Suprapubic skin (tissue), 4 donors: Measurements from ENCODE around the gene SETD7. TPM values are rescaled to one million over a fixed set of nuclear protein-coding genes. Genes with fewer than 3 reads are reported as not detected.
"Not testable (repeated sequence)": the region's sequence is repeated elsewhere in the genome, so short reads cannot be mapped to it uniquely, and the experiment has no call there.

ENCODE experiments used
- DNase-seq, 2 donors: peaks; one replicate each; pipeline ENCODE4 v3.0.0-alpha.2; 2019; ENCODE audit warnings: low spot score in 2 of 2
- H3K27ac ChIP-seq: fragments of 200-600 bp; sonication (generic); one replicate; pipeline ENCODE4 v1.5.1; 2019
- H3K27me3 ChIP-seq: fragments of 200-600 bp; sonication (generic); one replicate; pipeline ENCODE4 v1.5.1; 2019
- H3K36me3 ChIP-seq: fragments of 200-600 bp; sonication (generic); one replicate; pipeline ENCODE4 v1.5.1; 2019
- H3K4me1 ChIP-seq: fragments of 200-600 bp; sonication (generic); one replicate; pipeline ENCODE4 v1.5.1; 2019
- H3K4me3 ChIP-seq: fragments of 200-600 bp; sonication (generic); one replicate; pipeline ENCODE4 v1.5.1; 2019; ENCODE audit warnings: mild to moderate bottlenecking
- H3K9me3 ChIP-seq: fragments of 200-600 bp; sonication (generic); one replicate; pipeline ENCODE4 v1.5.1; 2019
- EP300 ChIP-seq: sonication (generic); formaldehyde crosslinking; IDR thresholded peaks from one replicate; pipeline ENCODE4 v1.6.1; 2017; ENCODE audit warnings: antibody characterized with exemption
- POLR2A ChIP-seq, 2 donors: fragments of 450-650 bp; IDR thresholded peaks; one replicate each; pipeline ENCODE4 v1.6.1; 2017; ENCODE audit warnings: antibody characterized with exemption in 2 of 2, mild to moderate bottlenecking in 2 of 2, moderate library complexity in 2 of 2
- POLR2AphosphoS5 ChIP-seq, 3 donors: sonication (generic); formaldehyde crosslinking; IDR thresholded peaks; one replicate each; pipeline ENCODE4 v1.6.1; 2017; ENCODE audit warnings: antibody characterized with exemption in 3 of 3
- WGBS: methylation state at CpG from one replicate; pipeline ENCODE4 v1.1.5; 2018; 5-methylcytosine and 5-hydroxymethylcytosine counted together
- total RNA-seq, 4 donors: library from RNA; depleted of rRNA; stranded (reverse); fragments of >200 nt; gene quantifications; one replicate each; pipeline ENCODE4 v1.1.0, GENCODE V29; 2016
- TF ChIP-seq, protein P1 (sequence below), 2 donors: fragments of 200-600 bp in 1 of 2; fragments of 450-650 bp in 1 of 2; sonication (generic) in 1 of 2; IDR thresholded peaks; one replicate each; pipeline ENCODE4 v1.5.1; 2016 to 2019; ENCODE audit warnings: antibody characterized with exemption in 2 of 2, mild to moderate bottlenecking in 1 of 2, moderate library complexity in 1 of 2

Gene SETD7
- total RNA-seq, 4 donors from 2014 or later = 41.8 to 46.6 (median 43.9) TPM

DNA sequence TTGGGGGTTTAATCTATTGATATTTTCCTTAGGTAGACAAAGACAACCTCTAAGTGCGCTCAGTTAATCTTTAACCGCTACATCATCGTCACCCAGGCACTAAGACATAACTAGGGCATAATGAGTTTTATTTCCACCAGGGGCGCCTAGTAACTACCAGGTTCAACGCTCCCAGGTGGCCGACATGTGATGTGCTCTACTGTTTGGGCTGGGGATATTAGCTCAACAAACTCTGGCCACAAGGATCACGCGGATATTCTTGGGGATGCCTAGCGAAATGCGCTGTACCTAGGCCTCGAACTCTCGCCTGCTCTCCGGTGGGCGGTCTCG, 103.0 kb downstream of the SETD7 start:
- no peak for TF ChIP-seq POLR2A (IDR thresholded peaks at IDR 0.05)
- TF ChIP-seq, protein P1, sequence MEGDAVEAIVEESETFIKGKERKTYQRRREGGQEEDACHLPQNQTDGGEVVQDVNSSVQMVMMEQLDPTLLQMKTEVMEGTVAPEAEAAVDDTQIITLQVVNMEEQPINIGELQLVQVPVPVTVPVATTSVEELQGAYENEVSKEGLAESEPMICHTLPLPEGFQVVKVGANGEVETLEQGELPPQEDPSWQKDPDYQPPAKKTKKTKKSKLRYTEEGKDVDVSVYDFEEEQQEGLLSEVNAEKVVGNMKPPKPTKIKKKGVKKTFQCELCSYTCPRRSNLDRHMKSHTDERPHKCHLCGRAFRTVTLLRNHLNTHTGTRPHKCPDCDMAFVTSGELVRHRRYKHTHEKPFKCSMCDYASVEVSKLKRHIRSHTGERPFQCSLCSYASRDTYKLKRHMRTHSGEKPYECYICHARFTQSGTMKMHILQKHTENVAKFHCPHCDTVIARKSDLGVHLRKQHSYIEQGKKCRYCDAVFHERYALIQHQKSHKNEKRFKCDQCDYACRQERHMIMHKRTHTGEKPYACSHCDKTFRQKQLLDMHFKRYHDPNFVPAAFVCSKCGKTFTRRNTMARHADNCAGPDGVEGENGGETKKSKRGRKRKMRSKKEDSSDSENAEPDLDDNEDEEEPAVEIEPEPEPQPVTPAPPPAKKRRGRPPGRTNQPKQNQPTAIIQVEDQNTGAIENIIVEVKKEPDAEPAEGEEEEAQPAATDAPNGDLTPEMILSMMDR (IDR thresholded peaks at IDR 0.05) = peak in 1 of 2 donors; percentile 31
- H3K36me3 ChIP-seq = no peaks in the 10 kb centered on the region
- H3K4me1 ChIP-seq = peaks cover 50% of the 10 kb centered on the region
- peak overlapping the region; percentile 96 for H3K27ac ChIP-seq
- no peaks in the 10 kb centered on the region for H3K27me3 ChIP-seq
- H3K9me3 ChIP-seq = no peaks in the 10 kb centered on the region
- WGBS = 0% methylated on average over 9 of the region's 15 CpGs
- H3K4me3 ChIP-seq = peak overlapping the region; percentile 84
- DNase-seq = no peak

DNA sequence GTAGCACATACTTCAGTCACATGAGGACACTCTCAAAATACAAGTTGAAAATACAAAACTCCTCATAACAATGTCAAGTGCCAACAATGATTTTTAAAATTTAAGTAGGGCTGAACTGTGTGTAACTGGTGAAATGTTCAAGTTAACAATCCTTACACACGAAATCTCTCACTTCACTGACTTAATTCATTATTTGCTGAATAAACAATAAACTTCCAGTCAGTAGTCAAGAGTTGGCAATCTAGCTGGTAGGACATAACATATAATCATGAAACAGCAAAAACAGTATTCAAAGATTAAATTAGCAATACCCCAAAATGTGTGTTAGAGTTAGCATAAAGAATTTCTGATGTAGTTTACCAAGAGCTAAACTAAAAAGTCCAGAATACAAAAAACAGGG, 104.0 kb downstream of the SETD7 start:
- H3K9me3 ChIP-seq = no peaks in the 10 kb centered on the region
- H3K27me3 ChIP-seq = no peaks in the 10 kb centered on the region
- TF ChIP-seq POLR2A (IDR thresholded peaks at IDR 0.05) = no peak
- TF ChIP-seq POLR2AphosphoS5 (IDR thresholded peaks at IDR 0.05) = no peak
- no peak for TF ChIP-seq EP300
- no peak for DNase-seq
- WGBS = 71% methylated on average over 1 of the region's 1 CpG
- H3K27ac ChIP-seq = no peak overlapping the region
- H3K4me1 ChIP-seq = peaks cover 39% of the 10 kb centered on the region
- H3K4me3 ChIP-seq = no peak overlapping the region
- no peaks in the 10 kb centered on the region for H3K36me3 ChIP-seq

DNA sequence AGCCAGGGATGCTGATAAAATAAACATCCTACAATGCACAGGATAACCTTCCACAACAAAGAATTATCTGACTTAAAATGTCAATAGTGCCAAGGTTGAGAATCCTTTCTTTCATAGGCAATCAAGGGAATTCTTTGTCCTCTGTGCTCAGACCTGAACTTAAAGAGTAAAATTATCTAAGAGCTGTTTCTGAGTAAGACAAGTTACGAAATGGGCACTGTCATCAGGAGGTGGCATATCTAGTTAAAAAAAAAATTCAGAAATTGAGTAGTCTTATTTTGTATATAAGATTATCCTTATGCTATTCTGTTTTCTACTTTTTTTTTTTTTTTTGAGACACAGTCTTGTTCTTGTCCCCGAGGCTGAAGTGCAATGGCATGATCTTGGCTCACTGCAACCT, 105.4 kb downstream of the SETD7 start:
- Histone ChIP-seq H3K27me3 (no peaks in the 10 kb centered on the region), H3K27ac (no peak overlapping the region), H3K4me3 (no peak overlapping the region), H3K9me3 (no peaks in the 10 kb centered on the region), H3K4me1 (peaks cover 25% of the 10 kb centered on the region), H3K36me3 (no peaks in the 10 kb centered on the region)
- WGBS = 97% methylated on average over 2 of the region's 2 CpGs
- TF ChIP-seq POLR2A (IDR thresholded peaks at IDR 0.05) = no peak
- TF ChIP-seq POLR2AphosphoS5 (IDR thresholded peaks at IDR 0.05) = no peak
- TF ChIP-seq, protein P1 (IDR thresholded peaks at IDR 0.05) = no peak
- TF ChIP-seq EP300 = no peak
- DNase-seq = no peak

DNA sequence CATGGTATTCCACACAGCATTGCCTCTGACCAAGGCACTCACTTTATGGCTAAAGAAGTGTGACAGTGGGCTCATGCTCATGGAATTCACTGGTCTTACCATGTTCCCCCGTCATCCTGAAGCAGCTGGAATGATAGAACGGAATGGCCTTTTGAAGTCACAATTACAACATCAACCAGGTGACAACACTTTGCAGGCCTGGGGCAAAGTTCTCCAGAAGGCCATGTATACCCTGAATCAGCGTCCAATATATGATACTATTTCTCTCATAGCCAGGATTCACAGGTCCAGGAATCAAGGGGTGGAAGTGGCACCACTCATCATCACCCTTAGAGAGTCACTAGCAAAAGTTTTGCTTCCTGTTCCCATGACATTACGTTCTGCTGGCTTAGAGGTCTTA, 108.9 kb downstream of the SETD7 start:
- not testable (repeated sequence) for H3K9me3 ChIP-seq, H3K4me3 ChIP-seq, H3K36me3 ChIP-seq, H3K27me3 ChIP-seq, DNase-seq, H3K27ac ChIP-seq, H3K4me1 ChIP-seq
- 89% methylated on average over 4 of the region's 4 CpGs for WGBS

Other genes with a start within 250 kb of the SETD7 start
- gene RAB33B, start 102.1 kb downstream of the SETD7 start, total RNA-seq = 10 to 100 TPM in 1 of 4 donors, 1 to 10 TPM in 3; 8.1 to 10.8 (median 9.2) TPM
- 100 to 1,000 TPM in 3 of 4 donors, 10 to 100 TPM in 1; 98.7 to 157 (median 128) TPM for gene MGST2, start 109.6 kb upstream of the SETD7 start, total RNA-seq